HepG2 (cell line): ENCODE data around the gene OSBPL1A. TPM values are rescaled to one million over a fixed set of nuclear protein-coding genes. Genes with fewer than 3 reads are reported as not detected.

Experiments
- SIN3A ChIP-seq: IDR thresholded peaks from 2 replicates; pipeline ENCODE4 v1.6.1; 2011; ENCODE audit warnings: low read depth, mild to moderate bottlenecking, control low read depth, low read length, borderline replicate concordance
- ZBTB8A ChIP-seq: sonication (generic); formaldehyde crosslinking; IDR thresholded peaks from 2 replicates; pipeline ENCODE4 v1.4.0; 2020; ENCODE audit warnings: mild to moderate bottlenecking, low read depth, missing genetic modification reagents, borderline replicate concordance
- ZNF816 ChIP-seq: sonication (generic); formaldehyde crosslinking; IDR thresholded peaks from 2 replicates; pipeline ENCODE4 v1.8.0; 2022; ENCODE audit warnings: missing genetic modification reagents, mild to moderate bottlenecking, borderline replicate concordance
- ZSCAN29 ChIP-seq: sonication (generic); formaldehyde crosslinking; conservative IDR thresholded peaks from 2 replicates; pipeline ENCODE4 v1.4.0; 2020; ENCODE audit warnings: mild to moderate bottlenecking, missing genetic modification reagents
- polyA plus RNA-seq, 8 experiments: library from polyadenylated mRNA; depleted of rRNA in 3 of 8; stranded (reverse) in 7 of 8; unstranded in 1 of 8; fragments of >200 nt; fragmentation: Illumina TruSeq in 4 of 8; extraction: Trizol in 4 of 8; gene quantifications; 2 replicates each; pipeline versions ENCODE4 v1.2.1 to v1.2.3, GENCODE V29; 2011 to 2016; ENCODE audit warnings: low read depth in 4 of 8, missing spikeins in 1 of 8, mixed read lengths in 1 of 8; ENCODE audit not compliant: insufficient read depth in 1 of 8
- total RNA-seq, 5 experiments: library from RNA; depleted of rRNA; stranded (reverse); fragments of >200 nt; fragmentation: Illumina TruSeq; extraction: Trizol; gene quantifications; 2 replicates each; pipeline ENCODE4 v1.2.3, GENCODE V29; 2016; ENCODE audit warnings: low read depth in 1 of 5
- TF ChIP-seq, protein P1 (sequence below): sonication (generic); formaldehyde crosslinking; IDR thresholded peaks from 2 replicates; pipeline ENCODE4 v1.4.0; 2020; ENCODE audit warnings: missing genetic modification reagents, borderline replicate concordance
- TF ChIP-seq, protein P2 (sequence below): sonication (generic); formaldehyde crosslinking; IDR thresholded peaks from 2 replicates; pipeline ENCODE4 v1.5.0; 2020; ENCODE audit warnings: mild to moderate bottlenecking, missing genetic modification reagents
- TF ChIP-seq, protein P3 (sequence below): sonication (generic); formaldehyde crosslinking; IDR thresholded peaks from 2 replicates; pipeline ENCODE4 v1.4.0; 2020; ENCODE audit warnings: missing genetic modification reagents, borderline replicate concordance

Gene OSBPL1A
- total and polyA plus RNA-seq, 2 of the 13 experiments (the other 11 are each of a cell fraction or from before 2014, with no cell fraction given) = 0.02 TPM; not detected in 1

DNA sequence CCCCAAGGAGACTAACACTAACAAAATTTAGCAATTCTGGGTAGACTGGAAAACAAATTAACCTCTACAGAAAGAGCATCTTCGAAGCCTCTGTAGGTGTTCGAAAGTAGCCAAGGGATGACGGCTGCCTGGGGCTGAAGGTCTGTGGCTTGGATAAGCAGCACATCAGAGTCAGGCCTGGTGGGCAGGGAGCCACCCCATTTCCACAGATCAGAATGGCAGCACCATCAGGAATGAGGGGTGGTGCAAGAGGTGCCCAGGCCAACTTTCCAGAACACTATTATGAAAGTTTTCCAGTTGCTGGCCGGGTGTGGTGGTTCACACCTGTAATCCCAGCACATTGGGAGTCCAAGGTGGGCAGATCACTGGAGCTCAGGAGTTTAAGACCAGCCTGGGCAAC, 200.9 kb downstream of the OSBPL1A start (continued):
- TF ChIP-seq, protein P1, sequence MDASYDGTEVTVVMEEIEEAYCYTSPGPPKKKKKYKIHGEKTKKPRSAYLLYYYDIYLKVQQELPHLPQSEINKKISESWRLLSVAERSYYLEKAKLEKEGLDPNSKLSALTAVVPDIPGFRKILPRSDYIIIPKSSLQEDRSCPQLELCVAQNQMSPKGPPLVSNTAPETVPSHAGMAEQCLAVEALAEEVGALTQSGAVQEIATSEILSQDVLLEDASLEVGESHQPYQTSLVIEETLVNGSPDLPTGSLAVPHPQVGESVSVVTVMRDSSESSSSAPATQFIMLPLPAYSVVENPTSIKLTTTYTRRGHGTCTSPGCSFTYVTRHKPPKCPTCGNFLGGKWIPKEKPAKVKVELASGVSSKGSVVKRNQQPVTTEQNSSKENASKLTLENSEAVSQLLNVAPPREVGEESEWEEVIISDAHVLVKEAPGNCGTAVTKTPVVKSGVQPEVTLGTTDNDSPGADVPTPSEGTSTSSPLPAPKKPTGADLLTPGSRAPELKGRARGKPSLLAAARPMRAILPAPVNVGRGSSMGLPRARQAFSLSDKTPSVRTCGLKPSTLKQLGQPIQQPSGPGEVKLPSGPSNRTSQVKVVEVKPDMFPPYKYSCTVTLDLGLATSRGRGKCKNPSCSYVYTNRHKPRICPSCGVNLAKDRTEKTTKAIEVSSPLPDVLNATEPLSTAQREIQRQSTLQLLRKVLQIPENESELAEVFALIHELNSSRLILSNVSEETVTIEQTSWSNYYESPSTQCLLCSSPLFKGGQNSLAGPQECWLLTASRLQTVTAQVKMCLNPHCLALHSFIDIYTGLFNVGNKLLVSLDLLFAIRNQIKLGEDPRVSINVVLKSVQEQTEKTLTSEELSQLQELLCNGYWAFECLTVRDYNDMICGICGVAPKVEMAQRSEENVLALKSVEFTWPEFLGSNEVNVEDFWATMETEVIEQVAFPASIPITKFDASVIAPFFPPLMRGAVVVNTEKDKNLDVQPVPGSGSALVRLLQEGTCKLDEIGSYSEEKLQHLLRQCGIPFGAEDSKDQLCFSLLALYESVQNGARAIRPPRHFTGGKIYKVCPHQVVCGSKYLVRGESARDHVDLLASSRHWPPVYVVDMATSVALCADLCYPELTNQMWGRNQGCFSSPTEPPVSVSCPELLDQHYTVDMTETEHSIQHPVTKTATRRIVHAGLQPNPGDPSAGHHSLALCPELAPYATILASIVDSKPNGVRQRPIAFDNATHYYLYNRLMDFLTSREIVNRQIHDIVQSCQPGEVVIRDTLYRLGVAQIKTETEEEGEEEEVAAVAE (CRISPR knock-in tag) = no peak
- TF ChIP-seq ZNF816 (no peak), ZSCAN29 (CRISPR knock-in tag) (no peak), ZBTB8A (CRISPR knock-in tag) (no peak), SIN3A (no peak)
- TF ChIP-seq, protein P2, sequence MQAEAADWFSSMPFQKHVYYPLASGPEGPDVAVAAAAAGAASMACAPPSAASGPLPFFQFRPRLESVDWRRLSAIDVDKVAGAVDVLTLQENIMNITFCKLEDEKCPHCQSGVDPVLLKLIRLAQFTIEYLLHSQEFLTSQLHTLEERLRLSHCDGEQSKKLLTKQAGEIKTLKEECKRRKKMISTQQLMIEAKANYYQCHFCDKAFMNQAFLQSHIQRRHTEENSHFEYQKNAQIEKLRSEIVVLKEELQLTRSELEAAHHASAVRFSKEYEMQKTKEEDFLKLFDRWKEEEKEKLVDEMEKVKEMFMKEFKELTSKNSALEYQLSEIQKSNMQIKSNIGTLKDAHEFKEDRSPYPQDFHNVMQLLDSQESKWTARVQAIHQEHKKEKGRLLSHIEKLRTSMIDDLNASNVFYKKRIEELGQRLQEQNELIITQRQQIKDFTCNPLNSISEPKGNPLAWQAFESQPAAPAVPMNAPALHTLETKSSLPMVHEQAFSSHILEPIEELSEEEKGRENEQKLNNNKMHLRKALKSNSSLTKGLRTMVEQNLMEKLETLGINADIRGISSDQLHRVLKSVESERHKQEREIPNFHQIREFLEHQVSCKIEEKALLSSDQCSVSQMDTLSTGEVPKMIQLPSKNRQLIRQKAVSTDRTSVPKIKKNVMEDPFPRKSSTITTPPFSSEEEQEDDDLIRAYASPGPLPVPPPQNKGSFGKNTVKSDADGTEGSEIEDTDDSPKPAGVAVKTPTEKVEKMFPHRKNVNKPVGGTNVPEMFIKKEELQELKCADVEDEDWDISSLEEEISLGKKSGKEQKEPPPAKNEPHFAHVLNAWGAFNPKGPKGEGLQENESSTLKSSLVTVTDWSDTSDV (CRISPR knock-in tag) = no peak
- TF ChIP-seq, protein P3, sequence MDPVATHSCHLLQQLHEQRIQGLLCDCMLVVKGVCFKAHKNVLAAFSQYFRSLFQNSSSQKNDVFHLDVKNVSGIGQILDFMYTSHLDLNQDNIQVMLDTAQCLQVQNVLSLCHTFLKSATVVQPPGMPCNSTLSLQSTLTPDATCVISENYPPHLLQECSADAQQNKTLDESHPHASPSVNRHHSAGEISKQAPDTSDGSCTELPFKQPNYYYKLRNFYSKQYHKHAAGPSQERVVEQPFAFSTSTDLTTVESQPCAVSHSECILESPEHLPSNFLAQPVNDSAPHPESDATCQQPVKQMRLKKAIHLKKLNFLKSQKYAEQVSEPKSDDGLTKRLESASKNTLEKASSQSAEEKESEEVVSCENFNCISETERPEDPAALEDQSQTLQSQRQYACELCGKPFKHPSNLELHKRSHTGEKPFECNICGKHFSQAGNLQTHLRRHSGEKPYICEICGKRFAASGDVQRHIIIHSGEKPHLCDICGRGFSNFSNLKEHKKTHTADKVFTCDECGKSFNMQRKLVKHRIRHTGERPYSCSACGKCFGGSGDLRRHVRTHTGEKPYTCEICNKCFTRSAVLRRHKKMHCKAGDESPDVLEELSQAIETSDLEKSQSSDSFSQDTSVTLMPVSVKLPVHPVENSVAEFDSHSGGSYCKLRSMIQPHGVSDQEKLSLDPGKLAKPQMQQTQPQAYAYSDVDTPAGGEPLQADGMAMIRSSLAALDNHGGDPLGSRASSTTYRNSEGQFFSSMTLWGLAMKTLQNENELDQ (CRISPR knock-in tag) = no peak
